Hepatocyte (in vitro differentiated cells): ENCODE results near the gene GPR142. TPM values are rescaled to one million over a fixed set of nuclear protein-coding genes. Genes with fewer than 3 reads are reported as not detected.

ENCODE experiments used
- DNase-seq: peaks from one replicate; pipeline ENCODE4 v3.0.0-alpha.2; 2016; ENCODE audit warnings: low spot score
- H2AFZ ChIP-seq: fragments of 200-600 bp; sonication (generic); 2 replicates; pipeline ENCODE4 v1.6.0; 2016; ENCODE audit warnings: antibody characterized with exemption, mild to moderate bottlenecking
- H3K27ac ChIP-seq: fragments of 200-600 bp; sonication (generic); 2 replicates; pipeline ENCODE4 v1.5.1; 2016; ENCODE audit warnings: mild to moderate bottlenecking
- H3K27me3 ChIP-seq: fragments of 200-600 bp; sonication (generic); 2 replicates; pipeline ENCODE4 v1.6.1; 2016
- H3K36me3 ChIP-seq: fragments of 200-600 bp; sonication (generic); replicated peaks from 2 replicates; pipeline ENCODE4 v1.5.1; 2016; ENCODE audit warnings: low read depth; ENCODE audit not compliant: insufficient read depth
- H3K4me1 ChIP-seq: fragments of 200-600 bp; sonication (generic); 2 replicates; pipeline ENCODE4 v1.5.1; 2016; ENCODE audit warnings: mild to moderate bottlenecking, moderate library complexity; ENCODE audit not compliant: insufficient read depth
- H3K4me2 ChIP-seq: fragments of 200-600 bp; sonication (generic); 2 replicates; pipeline ENCODE4 v1.6.0; 2016
- H3K4me3 ChIP-seq: fragments of 200-600 bp; sonication (generic); 2 replicates; pipeline ENCODE4 v1.5.1; 2016; ENCODE audit warnings: mild to moderate bottlenecking
- H3K79me2 ChIP-seq: fragments of 200-600 bp; sonication (generic); 2 replicates; pipeline ENCODE4 v1.6.0; 2017; ENCODE audit warnings: mild to moderate bottlenecking
- H3K9me2 ChIP-seq: fragments of 200-600 bp; sonication (generic); replicated peaks from 2 replicates; pipeline ENCODE4 v1.6.0; 2017; ENCODE audit warnings: mild to moderate bottlenecking; ENCODE audit not compliant: insufficient read depth
- H3K9me3 ChIP-seq: fragments of 200-600 bp; sonication (generic); 2 replicates; pipeline ENCODE4 v1.5.1; 2016; ENCODE audit warnings: low read depth, mild to moderate bottlenecking
- H4K20me1 ChIP-seq: fragments of 200-600 bp; sonication (generic); 2 replicates; pipeline ENCODE4 v1.6.0; 2016; ENCODE audit warnings: mild to moderate bottlenecking; ENCODE audit not compliant: insufficient read depth, poor library complexity, severe bottlenecking
- CTCF ChIP-seq: fragments of 200-600 bp; sonication (generic); IDR thresholded peaks from 2 replicates; pipeline ENCODE4 v1.5.1; 2016; ENCODE audit warnings: antibody characterized with exemption, mild to moderate bottlenecking; ENCODE audit not compliant: poor library complexity
- EZH2 ChIP-seq: fragments of 200-600 bp; sonication (generic); IDR thresholded peaks from 2 replicates; pipeline ENCODE4 v1.6.1; 2016; ENCODE audit warnings: antibody characterized with exemption, mild to moderate bottlenecking, borderline replicate concordance
- EZH2phosphoT487 ChIP-seq: fragments of 200-600 bp; sonication (generic); IDR thresholded peaks from one replicate; pipeline ENCODE4 v1.6.1; 2018; ENCODE audit warnings: antibody characterized with exemption, mild to moderate bottlenecking, low read depth, moderate library complexity; ENCODE audit not compliant: unreplicated experiment, severe bottlenecking
- WGBS: methylation state at CpG from one replicate; pipeline ENCODE4 v1.1.6; 2016; ENCODE audit warnings: low lambda C conversion rate; ENCODE audit errors: missing lambda C conversion rate; 5-methylcytosine and 5-hydroxymethylcytosine counted together
- polyA plus RNA-seq: library from polyadenylated mRNA; unstranded; fragments of >200 nt; fragmentation: Nextera tagmentation; extraction: Ambion mirVana; gene quantifications from 2 replicates; pipeline ENCODE4 v1.2.1, GENCODE V29; 2016
- total RNA-seq: library from RNA; depleted of rRNA; stranded (reverse); fragments of >200 nt; gene quantifications from 2 replicates; pipeline ENCODE4 v1.2.3, GENCODE V29; 2014

The GPR142 gene
- total and polyA plus RNA-seq, 2 experiments from 2014 or later = not detected

DNA sequence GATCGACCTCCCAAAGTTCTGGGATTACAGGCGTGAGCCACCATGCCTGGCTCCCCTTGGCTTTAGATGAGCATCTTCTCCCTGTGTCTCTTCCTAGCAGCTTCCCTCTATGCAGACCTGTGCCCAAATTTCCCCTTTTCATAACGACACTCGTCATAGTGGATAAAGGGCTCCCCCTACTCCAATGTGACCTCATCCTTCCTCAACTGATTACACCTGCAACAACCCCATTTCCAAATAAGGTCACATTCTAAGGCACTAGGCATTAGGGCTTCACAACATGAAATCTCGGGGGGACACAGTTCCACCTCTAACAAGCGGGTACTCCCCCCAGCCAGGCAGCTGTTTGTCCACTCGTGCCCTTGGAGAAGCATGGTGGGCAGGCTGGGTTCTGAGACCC, 31.0 kb upstream of the GPR142 start:
- H3K9me2 ChIP-seq = no peaks in the 10 kb centered on the region
- no peaks in the 10 kb centered on the region for H4K20me1 ChIP-seq
- 92% methylated on average over 7 of the region's 7 CpGs for WGBS
- H3K36me3 ChIP-seq = no peaks in the 10 kb centered on the region
- H3K4me1 ChIP-seq = no peaks in the 10 kb centered on the region
- no peak for DNase-seq
- no peak overlapping the region for H3K4me2 ChIP-seq
- no peaks in the 10 kb centered on the region for H3K27me3 ChIP-seq
- no peaks in the 10 kb centered on the region for H3K79me2 ChIP-seq
- no peak overlapping the region for H3K27ac ChIP-seq
- H3K4me3 ChIP-seq = no peak overlapping the region
- no peak for TF ChIP-seq EZH2
- no peak for TF ChIP-seq CTCF
- TF ChIP-seq EZH2phosphoT487 = no peak
- H3K9me3 ChIP-seq = no peaks in the 10 kb centered on the region
- no peak overlapping the region for H2AFZ ChIP-seq

DNA sequence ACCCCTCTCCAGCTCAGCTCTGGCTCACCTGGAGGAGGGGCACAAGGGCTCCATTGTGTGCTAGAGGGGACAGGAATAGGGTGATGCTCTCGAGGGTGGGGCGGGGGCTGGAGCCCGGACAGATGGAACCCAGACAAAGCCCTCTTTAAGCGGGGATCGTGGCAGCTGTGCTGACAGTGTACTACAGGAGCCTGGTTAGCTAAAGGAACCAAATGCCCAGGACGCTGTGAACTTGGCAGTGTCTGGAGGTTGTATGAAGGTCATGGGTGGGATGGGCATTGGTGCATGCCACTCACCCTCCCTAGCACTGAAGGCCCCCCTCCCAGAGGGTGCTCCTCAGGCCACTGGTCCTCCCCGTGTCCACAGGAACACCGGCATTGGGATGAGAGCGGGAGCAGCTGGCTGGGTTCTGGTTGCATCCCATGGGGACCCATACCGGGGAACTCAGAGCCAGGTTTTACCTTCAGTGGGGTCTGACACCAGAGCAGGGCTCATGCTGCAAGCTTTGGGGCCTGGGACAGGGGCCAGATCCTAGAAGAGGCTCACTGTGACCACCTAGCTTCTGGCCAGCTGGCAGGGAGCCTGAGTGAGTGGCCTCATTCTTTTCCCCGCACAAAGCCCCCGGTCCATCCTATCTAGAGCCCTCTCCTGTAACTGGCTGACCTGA, 29.3 kb upstream of the GPR142 start:
- no peak overlapping the region for H2AFZ ChIP-seq
- H3K9me3 ChIP-seq = no peaks in the 10 kb centered on the region
- no peaks in the 10 kb centered on the region for H3K4me1 ChIP-seq
- no peak overlapping the region for H3K4me2 ChIP-seq
- no peaks in the 10 kb centered on the region for H3K79me2 ChIP-seq
- H3K27me3 ChIP-seq = no peaks in the 10 kb centered on the region
- H3K4me3 ChIP-seq = no peak overlapping the region
- H3K9me2 ChIP-seq = no peaks in the 10 kb centered on the region
- WGBS = 83% methylated on average over 8 of the region's 12 CpGs
- H3K36me3 ChIP-seq = no peaks in the 10 kb centered on the region
- H4K20me1 ChIP-seq = no peaks in the 10 kb centered on the region
- TF ChIP-seq EZH2 = no peak
- TF ChIP-seq EZH2phosphoT487 = no peak
- no peak for TF ChIP-seq CTCF
- DNase-seq = no peak
- H3K27ac ChIP-seq = no peak overlapping the region

GRCh38 chr17:74339537-74340195, 27.6 kb upstream of the GPR142 start:
- DNase-seq = no peak
- Histone ChIP-seq H3K4me1 (no peaks in the 10 kb centered on the region), H3K27ac (no peak overlapping the region), H3K9me3 (no peaks in the 10 kb centered on the region), H2AFZ (no peak overlapping the region), H3K4me2 (no peak overlapping the region), H3K9me2 (no peaks in the 10 kb centered on the region), H3K36me3 (no peaks in the 10 kb centered on the region), H3K27me3 (no peaks in the 10 kb centered on the region), H4K20me1 (no peaks in the 10 kb centered on the region), H3K4me3 (no peak overlapping the region), H3K79me2 (no peaks in the 10 kb centered on the region)
- no peak for TF ChIP-seq EZH2phosphoT487
- TF ChIP-seq CTCF = no peak
- TF ChIP-seq EZH2 = no peak
- WGBS = 86% methylated on average over 19 of the region's 19 CpGs
